ENCODE measurements around the gene MSH3.
"Not testable (repeated sequence)": the region's sequence is repeated elsewhere in the genome, so short reads cannot be mapped to it uniquely, and the experiment has no call there.

MSH3 gene

GRCh38 chr5:80656425-80656824, 2.0 kb downstream of the MSH3 start:
- DNase-seq (ENCODE audit: low read depth, low spot score), result no peak

- DNase-seq (ENCODE audit: low read depth, low spot score), result no peak
Observed at GRCh38 chr5:80659106-80659505, 4.7 kb downstream of the MSH3 start.

GRCh38 chr5:80660661-80661060, 6.2 kb downstream of the MSH3 start:
- DNase-seq (ENCODE audit: low read depth, low spot score), result not testable (repeated sequence)

- DNase-seq (ENCODE audit: low read depth, low spot score), result no peak
Observed at GRCh38 chr5:80662108-80662507, 7.7 kb downstream of the MSH3 start.

GRCh38 chr5:80665057-80665456, 10.6 kb downstream of the MSH3 start:
- no peak for DNase-seq (ENCODE audit: low read depth, low spot score)

GRCh38 chr5:80667384-80667783, 12.9 kb downstream of the MSH3 start:
- no peak for DNase-seq (ENCODE audit: low read depth, low spot score)

- DNase-seq (ENCODE audit: low read depth, low spot score), result no peak
Observed at GRCh38 chr5:80668016-80668969, 13.8 kb downstream of the MSH3 start.

DNA sequence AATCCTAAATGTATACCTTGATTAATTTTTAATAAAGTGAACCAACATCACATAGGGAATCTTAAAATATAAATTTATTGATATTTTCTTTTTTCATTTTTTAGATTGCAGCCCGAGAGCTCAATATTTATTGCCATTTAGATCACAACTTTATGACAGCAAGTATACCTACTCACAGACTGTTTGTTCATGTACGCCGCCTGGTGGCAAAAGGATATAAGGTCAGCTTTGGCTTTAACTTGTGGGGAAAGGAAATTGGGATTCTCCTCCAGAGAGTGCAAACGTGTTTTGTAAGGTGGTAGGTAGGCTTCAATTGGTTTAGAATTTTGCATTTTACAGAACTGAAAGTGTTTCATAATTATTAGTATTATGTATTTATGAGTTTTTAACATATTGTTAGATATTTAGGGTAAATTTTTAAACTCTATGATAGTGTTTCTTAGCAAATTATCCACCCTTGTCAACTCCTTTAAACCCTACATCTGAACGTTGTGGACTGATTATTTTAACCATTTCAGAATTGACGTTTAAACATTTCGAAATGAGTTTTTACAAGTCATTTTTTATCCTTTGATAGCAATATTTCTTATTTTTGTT, 17.8 kb downstream of the MSH3 start:
- DNase-seq (ENCODE audit: low read depth, low spot score), result no peak

- no peak for DNase-seq (ENCODE audit: low read depth, low spot score)
Observed at GRCh38 chr5:80676706-80677105, 22.3 kb downstream of the MSH3 start.

DNA sequence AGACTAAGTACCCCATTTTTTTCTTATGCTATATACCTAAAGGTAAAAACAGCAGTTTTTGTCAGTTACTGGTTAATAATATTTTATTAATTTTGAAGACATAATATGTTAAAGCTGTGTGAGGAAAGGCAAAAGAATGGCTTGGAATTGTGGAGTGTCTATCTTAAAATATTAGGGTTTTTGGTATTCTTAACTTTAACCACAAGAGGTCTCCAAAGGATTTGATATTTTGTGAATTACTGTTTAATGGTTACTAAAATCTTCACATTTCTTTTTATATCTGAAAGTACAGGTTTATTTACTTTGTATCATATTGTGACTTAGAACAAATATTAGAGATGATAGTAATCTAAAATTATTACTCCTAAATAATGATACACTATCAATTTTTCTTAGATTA, 32.3 kb downstream of the MSH3 start:
- no peak for DNase-seq (ENCODE audit: low read depth, low spot score)

DNA sequence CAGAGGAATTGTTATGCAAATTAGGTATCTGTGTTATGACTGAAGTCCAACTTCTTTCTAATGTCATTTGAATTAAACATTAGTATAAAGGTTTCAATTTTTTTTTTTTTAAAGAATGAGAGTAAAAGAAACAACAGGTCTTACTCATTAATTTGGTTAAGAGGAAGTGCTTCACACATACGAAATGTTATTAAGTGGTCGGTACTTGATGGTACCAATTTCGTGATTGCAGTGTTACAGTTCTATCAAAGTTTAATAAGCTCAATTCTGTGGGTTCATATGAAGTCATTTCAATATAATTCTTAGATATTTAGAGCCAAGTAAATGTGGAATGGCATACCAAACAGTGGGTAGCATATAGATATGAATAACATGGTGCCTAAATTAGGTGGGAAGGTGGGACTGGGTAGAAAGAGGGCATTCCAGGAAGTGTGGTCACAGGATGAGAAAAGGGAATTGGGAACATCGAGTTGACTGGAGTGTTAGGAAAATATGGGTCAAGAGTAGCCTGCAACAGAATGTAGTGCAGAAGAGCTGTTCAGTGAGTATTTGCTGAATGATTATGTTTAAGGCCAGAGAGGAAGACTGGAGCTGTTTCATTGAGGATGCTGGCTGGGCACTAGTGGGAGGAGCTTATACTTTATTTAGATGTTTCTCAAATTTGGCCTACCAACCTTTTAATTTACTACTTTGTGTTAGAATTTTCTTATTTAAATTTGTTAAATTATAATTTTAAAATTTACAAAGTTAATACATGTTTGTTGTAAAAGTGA, 34.4 kb downstream of the MSH3 start:
- no peak for DNase-seq (ENCODE audit: low read depth, low spot score)

GRCh38 chr5:80689627-80690026, 35.2 kb downstream of the MSH3 start:
- DNase-seq (ENCODE audit: low read depth, low spot score), result no peak

- no peak for DNase-seq (ENCODE audit: low read depth, low spot score)
Observed at GRCh38 chr5:80695666-80696065, 41.2 kb downstream of the MSH3 start.

DNA sequence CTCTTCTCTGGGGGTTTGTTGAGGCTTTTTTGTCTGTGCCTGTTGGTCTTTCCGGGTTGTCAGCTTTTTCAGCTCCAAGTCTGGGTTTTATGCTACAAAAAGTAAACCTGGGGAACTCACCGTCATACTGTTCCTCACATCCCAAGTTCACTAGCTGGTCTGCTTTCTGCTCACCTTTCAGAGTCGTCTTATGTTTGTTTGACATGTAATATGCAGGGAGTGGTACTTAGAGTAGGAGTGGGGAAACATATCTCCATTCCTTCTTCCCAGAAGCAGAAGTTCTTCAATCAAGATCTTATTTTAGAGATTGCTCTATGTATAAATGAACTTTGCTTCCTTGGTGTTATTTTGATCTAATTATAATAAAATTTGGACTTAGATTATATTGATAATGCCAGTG, 42.0 kb downstream of the MSH3 start:
- DNase-seq (ENCODE audit: low read depth, low spot score), result no peak

GRCh38 chr5:80697100-80697499, 42.6 kb downstream of the MSH3 start:
- no peak for DNase-seq (ENCODE audit: low read depth, low spot score)

DNA sequence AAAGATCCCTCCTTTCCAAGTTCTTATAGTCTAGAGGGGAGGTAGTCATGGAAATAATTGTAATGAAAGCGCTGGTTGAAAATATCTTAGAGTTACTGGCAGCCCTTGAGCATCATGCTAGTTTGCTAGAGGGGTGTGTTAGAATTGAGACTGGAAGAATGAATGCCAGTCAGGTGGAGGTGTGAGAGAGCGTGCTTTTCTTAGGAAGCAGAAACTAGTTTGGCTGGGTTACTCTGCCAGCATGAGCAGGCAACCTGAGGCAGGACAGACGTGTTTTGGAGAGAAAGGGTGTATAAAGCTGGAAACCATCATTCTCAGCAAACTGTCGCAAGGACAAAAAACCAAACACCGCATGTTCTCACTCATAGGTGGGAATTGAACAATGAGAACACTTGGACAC, 43.9 kb downstream of the MSH3 start:
- no peak for DNase-seq (ENCODE audit: low read depth, low spot score)

- no peak for DNase-seq (ENCODE audit: low read depth, low spot score)
Observed at GRCh38 chr5:80701597-80701996, 47.1 kb downstream of the MSH3 start.

DNA sequence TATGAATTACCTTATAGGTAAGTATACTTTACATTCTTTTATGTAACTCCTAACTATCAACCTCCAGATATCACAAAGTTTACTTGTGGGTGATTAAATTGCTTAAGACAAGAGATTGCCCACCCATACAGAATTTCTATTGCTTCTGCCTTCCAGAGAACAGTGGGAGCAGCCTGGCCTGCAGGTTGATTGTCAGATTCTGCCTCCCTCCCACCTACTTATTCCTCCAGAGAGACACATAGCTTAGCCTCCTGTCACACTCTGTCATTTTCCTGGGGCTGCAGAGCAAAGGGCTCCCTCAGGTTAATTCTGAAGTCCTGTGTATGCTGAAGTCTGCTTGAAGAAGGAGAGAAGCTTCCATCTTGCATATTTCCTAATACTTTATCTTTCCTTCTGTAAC, 48.8 kb downstream of the MSH3 start:
- DNase-seq (ENCODE audit: low read depth, low spot score), result no peak

DNA sequence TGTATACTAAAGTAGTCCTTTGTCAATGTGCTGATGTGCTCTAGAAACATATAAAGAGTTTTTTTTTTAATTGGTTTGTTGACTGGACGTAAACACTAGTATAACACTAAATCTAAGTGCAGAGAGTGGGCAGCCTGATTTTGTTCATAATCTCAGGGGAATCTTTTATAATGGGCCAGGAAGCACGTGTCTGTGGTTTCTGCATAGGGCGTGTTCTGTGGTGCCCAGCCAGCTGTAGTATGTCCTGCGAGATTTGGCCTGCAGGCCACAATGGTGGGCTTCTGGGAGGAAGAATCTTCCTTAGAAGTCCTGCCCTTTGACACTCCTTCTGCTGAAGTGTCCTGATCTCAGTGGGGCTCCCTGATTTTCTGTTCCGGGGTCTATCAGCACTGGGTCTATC, 49.3 kb downstream of the MSH3 start:
- no peak for DNase-seq (ENCODE audit: low read depth, low spot score)

DNA sequence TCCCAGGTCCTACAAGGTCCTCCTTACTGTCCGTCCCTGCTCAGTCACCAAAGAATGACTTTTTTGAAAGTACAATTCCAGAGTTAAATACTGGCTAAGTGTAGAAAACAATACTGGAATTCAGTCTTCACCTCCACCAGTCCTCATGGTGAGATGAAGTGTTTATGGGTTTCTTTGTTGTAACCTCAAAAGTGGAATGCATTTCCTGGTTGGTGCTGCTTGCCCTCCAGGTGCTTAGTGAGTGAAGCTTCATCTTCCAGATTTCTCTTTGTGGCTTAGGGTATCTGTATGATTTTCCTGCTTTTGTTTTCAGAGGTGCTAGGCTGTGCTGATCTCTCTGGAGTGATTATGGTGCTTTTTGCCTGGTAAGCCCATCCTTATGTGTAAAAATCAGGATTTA, 49.8 kb downstream of the MSH3 start:
- DNase-seq (ENCODE audit: low read depth, low spot score), result no peak

DNA sequence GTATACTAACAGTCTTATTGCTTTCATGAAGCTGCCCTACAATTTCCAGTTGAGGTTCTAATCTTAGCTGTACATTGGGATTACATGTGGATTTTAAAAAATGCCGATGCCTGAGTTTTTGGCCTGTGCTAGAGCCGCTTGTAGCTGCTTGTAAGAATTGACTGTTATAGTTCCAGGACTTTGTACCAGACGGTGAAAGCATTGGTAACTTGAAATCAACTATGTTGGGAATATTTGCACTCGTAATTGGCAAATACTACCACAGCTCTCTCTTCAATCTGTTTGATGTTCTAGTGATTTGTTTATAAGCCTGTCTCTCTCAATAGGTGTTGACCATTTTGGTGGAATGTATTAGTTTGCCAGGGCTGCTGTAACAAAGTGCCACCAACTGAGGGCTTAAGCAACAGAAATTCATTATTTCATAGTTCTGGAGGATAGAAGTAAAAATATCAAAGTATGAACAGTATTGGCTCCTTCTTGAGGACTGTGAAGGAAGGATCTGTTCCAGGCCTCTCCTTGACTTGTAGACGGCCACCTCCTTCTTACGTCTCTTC, 50.8 kb downstream of the MSH3 start:
- DNase-seq (ENCODE audit: low read depth, low spot score), result no peak

DNA sequence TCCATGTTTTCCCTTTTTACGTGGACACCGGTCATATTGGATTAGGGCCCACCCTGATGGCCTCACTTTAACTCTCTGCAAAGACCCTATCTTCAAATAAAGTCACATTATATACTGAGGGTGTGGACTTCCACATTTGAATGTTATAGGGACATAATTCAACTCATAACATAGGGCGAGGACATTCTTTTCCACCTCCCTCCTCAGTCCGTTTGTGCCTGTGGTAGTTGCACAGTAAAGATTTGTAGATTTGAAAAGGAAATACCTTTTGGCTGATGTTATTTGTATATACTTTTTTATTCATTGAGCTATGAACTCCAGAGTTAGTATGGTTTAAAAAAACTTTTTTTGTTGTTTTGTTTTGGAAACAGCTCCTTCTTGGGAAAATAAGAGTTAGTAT, 51.3 kb downstream of the MSH3 start:
- DNase-seq (ENCODE audit: low read depth, low spot score), result no peak

Data from iPS DF 19.7 (cell line).